ENCODE measurements around the gene BCR. TPM values are rescaled to one million over a fixed set of nuclear protein-coding genes. Genes with fewer than 3 reads are reported as not detected.

BCR gene
- total RNA-seq, 1 donor from 2014 or later = 29.0 TPM

GRCh38 chr22:23184764-23185113 lies 4.4 kb downstream of the BCR start:
- DNase-seq (ENCODE audit: missing footprints) (no peak), ATAC-seq (no peak)
- intact Hi-C loops (cut with DNase I) = loop anchor here (5.0 kb wide), 1 partner anchor 43 kb away; no protein-coding TSS in a partner anchor

GRCh38 chr22:23187211-23187610 lies 6.9 kb downstream of the BCR start:
- no peak for DNase-seq (ENCODE audit: missing footprints)
- no peak for ATAC-seq
- intact Hi-C loops (cut with DNase I) = no loop called here

- intact Hi-C loops (cut with DNase I) = no loop called here
- ATAC-seq (no peak), DNase-seq (ENCODE audit: missing footprints) (no peak)
Measured at GRCh38 chr22:23187871-23188700, 7.8 kb downstream of the BCR start.

- intact Hi-C loops (cut with DNase I) = no loop called here
- DNase-seq (ENCODE audit: missing footprints) (no peak), ATAC-seq (peak; percentile 63)
Measured at GRCh38 chr22:23190526-23190925, 10.2 kb downstream of the BCR start.

- no peak for DNase-seq (ENCODE audit: missing footprints)
- peak; percentile 67 for ATAC-seq
- intact Hi-C loops (cut with DNase I) = no loop called here
Measured at GRCh38 chr22:23192133-23192532, 11.8 kb downstream of the BCR start.

DNA sequence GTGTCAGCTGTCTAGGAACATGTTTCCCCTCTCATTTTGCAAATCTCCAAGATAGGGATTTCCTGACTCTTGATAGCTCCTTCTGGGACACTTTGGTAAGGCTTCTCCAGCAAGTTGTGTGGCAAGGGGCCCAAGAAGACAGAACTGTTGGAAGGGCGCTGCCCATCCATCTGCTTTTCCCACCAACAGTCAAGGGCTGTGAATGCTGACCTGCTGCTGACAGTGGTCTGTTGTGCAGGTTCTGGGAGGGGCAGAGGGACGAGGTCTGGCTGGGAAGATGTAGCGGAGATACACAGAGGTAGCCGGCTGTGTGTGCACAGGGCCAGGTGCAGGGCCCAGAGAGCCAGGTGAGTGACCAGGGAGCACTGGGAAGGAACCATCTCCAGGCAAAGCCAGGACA lies 12.2 kb downstream of the BCR start:
- ATAC-seq = no peak
- intact Hi-C loops (cut with DNase I) = no loop called here
- DNase-seq (ENCODE audit: missing footprints) = no peak

GRCh38 chr22:23193196-23193827 lies 13.0 kb downstream of the BCR start:
- DNase-seq (ENCODE audit: missing footprints) (no peak), ATAC-seq (no peak)
- intact Hi-C loops (cut with DNase I) = no loop called here

DNA sequence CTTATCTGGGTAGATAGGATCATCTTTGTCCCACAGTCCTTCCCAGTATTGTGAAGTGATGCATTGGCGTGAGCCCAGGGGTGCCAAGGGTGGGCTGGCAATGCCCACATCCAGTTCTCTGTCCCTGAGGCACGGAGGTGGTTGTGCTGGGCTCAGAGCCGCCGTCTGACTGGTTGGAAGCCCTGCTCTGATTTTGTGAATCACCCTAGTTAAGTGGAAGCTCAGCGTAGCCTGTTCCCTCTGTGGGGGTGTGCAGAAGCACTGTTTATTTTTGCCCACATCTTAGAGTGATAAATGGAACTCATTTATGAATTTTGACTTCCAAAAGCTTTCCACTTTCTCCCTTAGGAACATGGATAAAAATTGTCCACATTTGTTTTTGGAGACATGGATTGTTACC lies 13.6 kb downstream of the BCR start:
- ATAC-seq = no peak
- intact Hi-C loops (cut with DNase I) = no loop called here
- DNase-seq (ENCODE audit: missing footprints) = no peak

- intact Hi-C loops (cut with DNase I) = no loop called here
- DNase-seq (ENCODE audit: missing footprints) = no peak
- ATAC-seq = no peak
Measured at GRCh38 chr22:23196165-23196564, 15.9 kb downstream of the BCR start.

DNA sequence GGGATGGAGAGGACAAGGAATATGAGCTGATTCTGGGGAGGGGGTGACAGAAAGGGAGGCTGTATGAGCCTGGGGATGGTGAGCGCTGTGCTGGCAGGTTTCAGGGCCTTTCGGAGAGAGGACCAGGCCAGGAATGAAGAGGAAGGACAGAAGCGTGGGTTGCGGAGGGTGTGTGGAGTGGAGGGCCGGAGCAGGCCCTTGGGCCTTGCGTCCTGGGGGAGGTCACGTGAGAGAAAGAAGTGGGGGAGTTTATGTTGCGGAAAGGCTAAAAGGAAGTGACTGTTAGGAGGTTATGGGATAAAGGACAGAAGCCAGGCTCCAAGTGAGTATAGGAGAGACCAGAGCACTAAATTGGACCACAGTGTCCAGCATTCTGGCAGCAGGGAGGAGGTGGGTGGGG lies 17.5 kb downstream of the BCR start:
- intact Hi-C loops (cut with DNase I) = no loop called here
- ATAC-seq (no peak), DNase-seq (ENCODE audit: missing footprints) (no peak)

DNA sequence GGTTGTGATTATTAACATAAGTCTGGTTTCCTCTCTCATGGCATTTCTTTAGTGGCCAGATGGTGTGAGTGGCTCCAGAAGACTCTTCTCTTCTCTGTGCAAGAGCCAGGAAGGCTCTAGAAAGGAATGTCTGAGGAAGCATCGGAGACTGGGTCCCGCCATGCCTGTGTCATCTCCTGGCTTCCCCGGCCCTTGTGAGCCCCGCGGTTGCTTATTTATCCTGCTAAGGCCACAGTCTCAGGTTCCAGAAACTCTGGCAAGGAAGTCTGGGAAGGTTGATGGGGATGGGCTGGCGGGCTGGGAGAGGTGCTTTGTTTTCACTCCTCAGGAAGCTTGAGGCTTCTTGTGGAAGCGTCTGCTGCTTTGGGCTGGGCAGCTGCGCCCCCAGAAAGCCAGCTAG lies 18.9 kb downstream of the BCR start:
- DNase-seq (ENCODE audit: missing footprints) (no peak), ATAC-seq (no peak)
- intact Hi-C loops (cut with DNase I) = no loop called here

GRCh38 chr22:23200898-23201297 lies 20.6 kb downstream of the BCR start:
- ATAC-seq (no peak), DNase-seq (ENCODE audit: missing footprints) (no peak)
- intact Hi-C loops (cut with DNase I) = no loop called here

DNA sequence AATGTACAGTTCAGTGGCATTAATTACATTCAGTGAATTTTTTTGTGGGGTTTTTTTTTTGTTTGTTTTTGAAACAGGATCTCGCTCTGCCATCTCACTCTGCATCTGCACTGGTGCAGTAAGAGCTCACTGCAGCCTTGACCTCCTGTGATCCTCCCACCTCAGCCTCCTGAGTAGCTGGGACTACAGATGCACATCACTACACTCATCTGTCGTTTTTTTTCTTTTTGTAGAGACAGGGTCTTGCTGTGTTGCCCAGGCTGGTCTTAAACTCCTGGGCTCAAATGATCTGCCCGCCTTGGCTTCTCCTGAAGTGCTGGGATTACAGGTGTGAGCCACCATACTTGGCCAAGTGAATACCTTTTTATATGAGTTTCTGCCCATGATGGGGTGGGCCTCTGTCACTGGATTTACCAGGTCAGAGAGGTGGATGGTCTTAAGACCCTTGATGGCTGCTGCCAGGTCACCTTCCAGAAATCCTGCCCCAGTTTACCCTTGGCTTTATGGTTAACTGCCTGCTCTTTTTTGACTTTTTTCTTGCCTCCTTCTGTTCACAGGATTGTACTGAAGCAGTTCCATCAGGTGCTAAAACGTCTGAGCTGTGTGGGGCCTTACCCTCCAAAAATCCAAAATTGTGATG lies 22.6 kb downstream of the BCR start:
- intact Hi-C loops (cut with DNase I) = no loop called here
- DNase-seq (ENCODE audit: missing footprints) (no peak), ATAC-seq (no peak)

DNA sequence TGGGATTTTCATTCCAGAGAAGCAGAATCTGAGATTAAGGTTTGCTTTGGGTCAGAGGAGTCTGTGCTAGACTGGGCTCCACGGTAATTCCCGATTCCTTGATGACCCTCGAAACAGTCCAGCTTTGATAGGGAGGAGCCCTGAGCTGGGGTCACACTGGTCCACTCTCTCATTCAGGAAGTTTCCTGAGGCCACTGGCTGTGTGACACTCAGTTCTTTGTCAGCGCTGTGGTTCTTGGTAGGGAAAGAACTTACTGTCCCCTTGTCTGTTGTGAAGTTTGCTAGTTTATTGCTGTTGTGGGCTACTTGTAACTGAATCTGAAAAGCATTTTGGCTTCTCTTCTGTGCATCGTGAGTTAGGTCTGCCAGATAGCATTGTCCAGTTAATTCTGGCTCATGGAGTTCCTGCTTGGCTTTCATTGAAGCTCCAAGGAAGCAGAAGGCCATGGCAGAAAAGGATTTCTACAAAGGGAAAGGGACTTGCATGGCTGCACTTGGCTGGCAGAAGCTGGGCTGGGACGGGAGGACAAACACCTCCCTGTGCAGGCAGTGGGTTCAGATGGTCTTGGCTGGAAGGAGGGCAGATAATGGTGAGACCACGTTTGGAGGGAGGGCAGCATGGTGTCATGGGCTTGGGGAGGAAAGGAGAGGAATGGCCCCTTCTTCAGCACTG lies 23.3 kb downstream of the BCR start:
- intact Hi-C loops (cut with DNase I) = no loop called here
- DNase-seq (ENCODE audit: missing footprints) = no peak
- ATAC-seq = no peak

DNA sequence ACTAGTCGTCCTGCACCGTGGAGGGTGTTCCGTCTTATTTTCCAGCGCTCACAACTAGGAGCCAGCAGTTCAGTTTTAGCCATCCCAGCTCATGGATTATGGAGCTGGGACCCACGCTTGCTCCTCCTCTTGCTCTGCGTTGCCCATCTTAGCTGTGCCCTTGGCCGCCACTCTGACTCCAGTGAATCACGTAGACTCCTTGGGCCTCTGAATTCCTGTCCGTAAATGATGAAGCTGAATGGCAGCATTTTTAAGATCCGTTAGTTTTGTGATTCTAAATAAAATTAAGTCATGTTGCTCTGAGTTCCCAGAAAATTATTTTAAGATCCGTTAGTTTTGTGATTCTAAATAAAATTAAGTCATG lies 23.8 kb downstream of the BCR start:
- DNase-seq (ENCODE audit: missing footprints) (no peak), ATAC-seq (no peak)
- intact Hi-C loops (cut with DNase I) = no loop called here

GRCh38 chr22:23204541-23205157 lies 24.3 kb downstream of the BCR start:
- no peak for DNase-seq (ENCODE audit: missing footprints)
- ATAC-seq = peak; percentile 92
- intact Hi-C loops (cut with DNase I) = no loop called here

GRCh38 chr22:23205339-23206049 lies 25.2 kb downstream of the BCR start:
- DNase-seq (ENCODE audit: missing footprints) (no peak), ATAC-seq (no peak)
- intact Hi-C loops (cut with DNase I) = no loop called here

GRCh38 chr22:23206915-23207314 lies 26.6 kb downstream of the BCR start:
- no peak for ATAC-seq
- DNase-seq (ENCODE audit: missing footprints) = no peak
- intact Hi-C loops (cut with DNase I) = no loop called here

Measured in Right ventricle myocardium inferior (tissue), 1 donor.